Adipocyte (in vitro differentiated cells): ENCODE results near the gene RNF151.
A peak's percentile ranks its signal among the peaks of the same experiment; 100 is the strongest.

Source experiments
- DNase-seq: peaks from one replicate; pipeline ENCODE4 v3.0.0-alpha.2; 2015; ENCODE audit warnings: low read depth
- H3K27me3 ChIP-seq: replicated peaks from 2 replicates; pipeline ENCODE4 v1.7.0; 2013; ENCODE audit warnings: mild to moderate bottlenecking, low read length, moderate library complexity; ENCODE audit not compliant: control insufficient read depth, insufficient read depth
- H3K36me3 ChIP-seq: 2 replicates; pipeline ENCODE4 v1.7.0; 2013; ENCODE audit warnings: low read length, mild to moderate bottlenecking, moderate library complexity; ENCODE audit not compliant: control insufficient read depth, insufficient read depth, severe bottlenecking
- H3K4me1 ChIP-seq: 2 replicates; pipeline ENCODE4 v1.7.0; 2013; ENCODE audit warnings: mild to moderate bottlenecking, low read length, moderate library complexity; ENCODE audit not compliant: control insufficient read depth, insufficient read depth
- H3K4me3 ChIP-seq: 2 replicates; pipeline ENCODE4 v1.7.0; 2013; ENCODE audit warnings: mild to moderate bottlenecking, low read length, moderate library complexity
- H3K9ac ChIP-seq: 2 replicates; pipeline ENCODE4 v1.7.0; 2013; ENCODE audit warnings: mild to moderate bottlenecking, low read length, moderate library complexity
- H3K9me3 ChIP-seq: 2 replicates; pipeline ENCODE4 v1.7.0; 2013; ENCODE audit warnings: mild to moderate bottlenecking, low read length, moderate library complexity; ENCODE audit not compliant: control insufficient read depth

The RNF151 gene

GRCh38 chr16:1983544-1984346 lies 17.1 kb downstream of the RNF151 start, which contains the start of gene GFER:
GFER (plus strand) TSS chr16:1984193; CDS start chr16:1984219, 26 bp downstream.
- Histone ChIP-seq H3K27me3 (peaks cover 6% of the 10 kb centered on the region), H3K4me1 (peaks cover 15% of the 10 kb centered on the region), H3K9me3 (no peaks in the 10 kb centered on the region), H3K4me3 (peak within 1 kb of the TSS; percentile 76), H3K36me3 (peaks cover 13% of the 10 kb centered on the region), H3K9ac (peak within 1 kb of the TSS; percentile 78)
- DNase-seq = peak; percentile 96

- no peaks in the 10 kb centered on the region for H3K9me3 ChIP-seq
- peaks cover 12% of the 10 kb centered on the region for H3K4me1 ChIP-seq
- peak overlapping the region; percentile 78 for H3K9ac ChIP-seq
- DNase-seq = peak; percentile 51
- H3K36me3 ChIP-seq = peaks cover 11% of the 10 kb centered on the region
- peak overlapping the region; percentile 76 for H3K4me3 ChIP-seq
- peaks cover 10% of the 10 kb centered on the region for H3K27me3 ChIP-seq
These were observed 17.9 kb downstream of the RNF151 start for GRCh38 chr16:1984347-1985225.

GRCh38 chr16:1985466-1986150 lies 19.0 kb downstream of the RNF151 start:
- H3K4me3 ChIP-seq = no peak overlapping the region
- peak overlapping the region; percentile 78 for H3K9ac ChIP-seq
- H3K36me3 ChIP-seq = peaks cover 11% of the 10 kb centered on the region
- H3K27me3 ChIP-seq = peaks cover 12% of the 10 kb centered on the region
- no peak for DNase-seq
- no peaks in the 10 kb centered on the region for H3K9me3 ChIP-seq
- peaks cover 10% of the 10 kb centered on the region for H3K4me1 ChIP-seq

- H3K9ac ChIP-seq = no peak overlapping the region
- no peak for DNase-seq
- H3K4me1 ChIP-seq = peaks cover 16% of the 10 kb centered on the region
- no peaks in the 10 kb centered on the region for H3K9me3 ChIP-seq
- H3K36me3 ChIP-seq = peaks cover 11% of the 10 kb centered on the region
- peaks cover 18% of the 10 kb centered on the region for H3K27me3 ChIP-seq
- H3K4me3 ChIP-seq = no peak overlapping the region
These were observed 20.5 kb downstream of the RNF151 start for GRCh38 chr16:1987198-1987597.

- H3K4me3 ChIP-seq = no peak within 1 kb of the TSS
These were observed 22.8 kb downstream of the RNF151 start, which contains the start of gene SYNGR3 for GRCh38 chr16:1989209-1990100. SYNGR3 (plus strand) TSS chr16:1989970; CDS start chr16:1990103, 133 bp downstream.

GRCh38 chr16:1990101-1990350 lies 23.4 kb downstream of the RNF151 start:
- no peak overlapping the region for H3K9ac ChIP-seq
- H3K36me3 ChIP-seq = peaks cover 11% of the 10 kb centered on the region
- no peaks in the 10 kb centered on the region for H3K9me3 ChIP-seq
- peaks cover 15% of the 10 kb centered on the region for H3K4me1 ChIP-seq
- DNase-seq = no peak
- peaks cover 18% of the 10 kb centered on the region for H3K27me3 ChIP-seq
- H3K4me3 ChIP-seq = no peak overlapping the region

More at GRCh38 chr16:1989209-1990100, 22.8 kb downstream of the RNF151 start, which contains the start of gene SYNGR3:
- peaks cover 20% of the 10 kb centered on the region for H3K4me1 ChIP-seq
- H3K9me3 ChIP-seq = no peaks in the 10 kb centered on the region
- DNase-seq = peak; percentile 47
- H3K9ac ChIP-seq = no peak within 1 kb of the TSS
- H3K27me3 ChIP-seq = peaks cover 18% of the 10 kb centered on the region
- peaks cover 11% of the 10 kb centered on the region for H3K36me3 ChIP-seq

GRCh38 chr16:1990351-1991134 lies 23.9 kb downstream of the RNF151 start:
- peaks cover 10% of the 10 kb centered on the region for H3K4me1 ChIP-seq
- no peak overlapping the region for H3K4me3 ChIP-seq
- no peaks in the 10 kb centered on the region for H3K9me3 ChIP-seq
- peaks cover 16% of the 10 kb centered on the region for H3K36me3 ChIP-seq
- H3K9ac ChIP-seq = no peak overlapping the region
- DNase-seq = peak; percentile 29
- peaks cover 18% of the 10 kb centered on the region for H3K27me3 ChIP-seq

- DNase-seq = no peak
- H3K4me1 ChIP-seq = peaks cover 10% of the 10 kb centered on the region
- H3K27me3 ChIP-seq = peaks cover 18% of the 10 kb centered on the region
- no peak overlapping the region for H3K9ac ChIP-seq
- H3K4me3 ChIP-seq = no peak overlapping the region
- H3K9me3 ChIP-seq = no peaks in the 10 kb centered on the region
- H3K36me3 ChIP-seq = peaks cover 12% of the 10 kb centered on the region
These were observed 24.5 kb downstream of the RNF151 start for GRCh38 chr16:1991135-1991551.

GRCh38 chr16:1991588-1991947 lies 24.9 kb downstream of the RNF151 start:
- Histone ChIP-seq H3K27me3 (peaks cover 18% of the 10 kb centered on the region), H3K9me3 (no peaks in the 10 kb centered on the region), H3K4me1 (peaks cover 11% of the 10 kb centered on the region), H3K36me3 (peaks cover 8% of the 10 kb centered on the region), H3K9ac (peak overlapping the region; percentile 56), H3K4me3 (peak overlapping the region; percentile 73)
- DNase-seq = no peak
